Peyer's patch (tissue), 4 donors: ENCODE data around the gene PBX1.

Experiments
- CTCF ChIP-seq, 6 experiments: fragments of 450-650 bp in 4 of 6; fragments of 200-600 bp in 2 of 6; sonication (generic) in 1 of 6; IDR thresholded peaks; one replicate each; pipeline ENCODE4 v1.5.1; 2017 to 2019; ENCODE audit warnings: antibody characterized with exemption in 6 of 6, mild to moderate bottlenecking in 3 of 6, moderate library complexity in 1 of 6
- POLR2A ChIP-seq, 2 donors: fragments of 450-650 bp; IDR thresholded peaks; one replicate each; pipeline ENCODE4 v1.5.1; 2017; ENCODE audit warnings: antibody characterized with exemption in 2 of 2, mild to moderate bottlenecking in 2 of 2, moderate library complexity in 2 of 2

DNA sequence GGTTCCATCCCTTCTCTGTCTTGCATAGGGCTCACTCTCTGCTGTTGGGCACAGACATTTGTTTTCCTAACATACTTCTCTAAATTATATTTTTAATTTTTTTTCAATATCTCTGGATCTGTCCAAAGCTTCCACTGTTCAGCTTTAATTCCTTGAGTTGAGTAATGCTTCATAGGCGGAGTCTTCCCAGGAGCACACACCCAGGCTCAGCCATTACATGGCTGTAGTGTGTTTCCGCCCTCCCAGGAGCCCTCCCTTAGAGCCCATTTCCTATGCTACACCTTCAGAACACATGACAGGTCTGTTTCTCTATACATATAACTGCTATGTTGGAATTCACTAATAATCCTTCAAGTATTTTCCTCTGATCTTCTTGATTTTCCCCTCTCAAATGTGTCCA, 297.4 kb downstream of the PBX1 start:
- TF ChIP-seq POLR2A (IDR thresholded peaks at IDR 0.05) (no peak), CTCF (IDR thresholded peaks at IDR 0.05) (no peak)
